HPDE6-E6E7 (cell line): ENCODE results near the gene AKAP10.
"Not testable (repeated sequence)": the region's sequence is repeated elsewhere in the genome, so short reads cannot be mapped to it uniquely, and the experiment has no call there.

Experiments
- DNase-seq: peaks from one replicate; pipeline ENCODE4 v3.0.0; 2011; ENCODE audit warnings: missing footprints; ENCODE audit errors: extremely low spot score

AKAP10 gene

GRCh38 chr17:19868079-19868395 is 109.6 kb downstream of the AKAP10 start:
- no peak for DNase-seq

GRCh38 chr17:19867329-19868078 is 110.1 kb downstream of the AKAP10 start, which contains the start of gene ULK2:
ULK2 (minus strand) TSS chr17:19867936; CDS start chr17:19867417, 519 bp downstream.
- peak; percentile 48 for DNase-seq

- DNase-seq: peak; percentile 54
Observed at GRCh38 chr17:19867079-19867328, 110.6 kb downstream of the AKAP10 start.

DNA sequence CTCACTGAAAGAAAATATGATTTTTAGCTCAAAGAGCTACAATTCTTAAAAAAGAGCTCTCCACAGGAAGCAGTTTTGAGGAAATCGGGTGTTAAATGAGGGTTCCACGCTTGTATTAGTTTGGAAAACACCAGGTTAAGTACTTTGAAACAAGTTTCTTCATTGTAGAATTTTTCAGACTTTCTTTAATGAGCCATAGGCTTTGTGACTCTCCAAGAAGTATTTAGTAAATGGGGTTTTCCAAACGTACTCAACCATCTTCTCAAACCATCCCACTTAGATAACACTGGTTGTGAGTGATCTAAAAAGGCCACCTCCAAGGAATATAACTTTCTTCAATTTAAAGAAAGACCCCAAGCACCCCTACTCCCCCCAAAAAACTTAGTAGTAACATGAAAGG is 112.6 kb downstream of the AKAP10 start:
- DNase-seq: no peak

DNA sequence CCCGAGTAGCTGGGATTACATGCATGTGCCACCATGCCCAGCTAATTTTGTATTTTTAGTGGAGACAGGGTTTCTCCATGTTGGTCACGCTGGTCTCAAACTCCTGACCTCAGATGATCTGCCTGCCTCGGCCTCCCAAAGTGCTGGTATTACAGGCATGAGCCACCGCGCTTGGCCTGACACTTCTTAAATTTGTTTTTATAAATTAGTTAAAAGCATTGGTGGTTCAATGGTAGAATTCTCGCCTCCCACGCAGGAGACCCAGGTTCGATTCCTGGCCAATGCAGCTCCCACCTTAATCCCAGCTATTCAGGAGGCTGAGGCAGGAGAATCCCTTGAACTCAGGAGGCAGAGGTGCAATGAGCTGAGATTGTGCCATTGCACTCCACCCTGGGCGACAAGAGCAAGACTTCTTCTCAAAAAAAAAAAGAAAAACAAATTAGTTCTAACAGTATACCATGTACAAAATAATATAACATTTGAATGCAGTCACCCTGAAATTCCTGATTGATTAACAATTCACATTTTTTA is 116.9 kb downstream of the AKAP10 start:
- not testable (repeated sequence) for DNase-seq

DNA sequence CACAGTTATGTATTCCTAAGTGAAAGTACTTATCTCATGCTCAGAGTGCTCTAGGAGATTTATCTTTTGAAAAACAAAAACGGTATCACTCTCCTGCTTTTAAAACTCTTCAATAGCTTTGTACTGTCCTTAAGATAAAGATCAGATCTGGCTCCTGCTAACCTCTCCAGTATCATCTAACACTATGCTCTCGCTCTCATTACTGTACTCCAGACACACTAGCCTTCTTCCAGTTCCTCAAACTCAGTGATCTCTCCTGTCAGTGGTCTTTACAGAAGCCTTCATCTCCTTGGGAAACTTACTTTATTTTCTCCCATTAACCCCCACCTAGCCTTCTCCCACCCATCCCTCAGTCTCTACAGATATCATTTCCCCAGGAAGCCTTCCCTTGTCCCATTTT is 120.0 kb downstream of the AKAP10 start:
- no peak for DNase-seq
